ENCODE results near the gene C16orf86. TPM values are rescaled to one million over a fixed set of nuclear protein-coding genes. Genes with fewer than 3 reads are reported as not detected.

The C16orf86 gene, protein sequence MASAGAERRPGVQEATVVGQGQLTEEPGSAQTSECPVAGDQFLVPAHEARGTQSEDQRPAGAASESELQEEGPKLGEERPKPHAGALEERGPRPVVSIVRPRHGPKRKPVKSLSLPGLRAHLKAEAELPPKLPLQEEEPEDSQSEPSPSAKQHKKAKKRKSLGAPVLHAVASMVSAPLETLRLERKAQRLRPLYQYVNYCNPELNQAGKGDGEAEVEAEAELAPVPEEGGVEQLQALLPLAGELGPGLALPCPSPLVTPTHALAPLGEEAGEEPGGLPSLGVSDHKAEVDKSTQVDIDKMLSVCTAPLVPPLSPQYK
- total RNA-seq (5.6 and 9.2 TPM in 2 replicates), polyA plus RNA-seq (0.63 and 0.73 TPM in 2 replicates), polyA minus RNA-seq (ENCODE audit: low replicate concordance) (not detected in 2 replicates)
- polyA plus RNA-seq (2012), result 1.6 and 1.8 TPM in 2 replicates

DNA sequence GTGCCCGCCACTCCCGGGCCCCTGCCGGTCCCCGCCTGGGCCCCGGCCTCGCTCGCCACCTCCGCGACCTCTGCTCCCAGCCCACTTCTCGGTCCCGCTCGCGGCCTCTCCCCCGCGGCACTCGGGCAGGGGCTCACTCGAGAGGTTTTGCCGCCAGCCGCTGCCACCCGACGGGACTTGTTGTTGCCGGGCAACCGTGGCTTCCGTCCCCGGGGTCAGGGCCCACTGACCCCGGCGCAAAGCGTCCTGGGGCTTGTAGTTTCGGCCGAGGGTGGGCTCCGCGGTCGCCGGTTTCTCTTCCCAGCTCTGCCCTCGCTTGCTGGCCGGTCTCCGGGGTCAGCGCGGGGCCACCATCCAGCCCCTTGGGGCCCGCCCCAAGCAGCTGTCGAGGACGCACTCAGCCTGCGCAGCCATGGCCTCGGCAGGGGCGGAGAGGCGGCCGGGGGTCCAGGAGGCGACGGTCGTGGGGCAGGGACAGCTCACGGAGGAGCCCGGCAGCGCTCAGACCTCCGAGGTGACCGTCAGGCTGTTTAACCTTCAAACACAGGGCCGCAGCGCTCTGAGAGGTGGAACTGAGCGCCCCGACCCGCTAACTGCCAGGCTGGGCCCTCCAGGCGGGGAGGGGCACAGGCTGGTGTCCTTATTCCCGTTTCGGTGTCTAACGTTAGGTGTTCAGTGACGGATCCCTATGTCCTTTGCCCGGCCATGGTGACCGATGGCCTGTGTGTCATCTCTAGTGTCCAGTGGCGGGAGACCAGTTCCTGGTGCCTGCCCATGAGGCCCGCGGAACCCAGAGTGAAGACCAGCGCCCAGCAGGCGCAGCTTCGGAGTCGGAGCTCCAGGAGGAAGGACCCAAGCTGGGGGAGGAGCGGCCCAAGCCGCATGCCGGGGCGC is at the start of gene C16orf86, which contains the start of gene ENKD1:
Gene C16orf86, plus strand, starts transcription at position 256 of the 894 bp plus-strand sequence. Its CDS starts 157 bp downstream, at position 413.
Gene ENKD1, minus strand, starts transcription at position 192 of the 894 bp plus-strand sequence. CDS start 308 bp downstream, outside the sequence.
- peak within 1 kb of the TSS; percentile 46 to 72 (median 54) for H3K4me3 ChIP-seq (replicated peaks in 1 of 4; ENCODE audit: control extremely low read depth in 1 of 4, insufficient read depth in 1 of 4, low read depth in 3 of 4, low read length in 4 of 4)
- no peaks in the 10 kb centered on the region for H4K20me1 ChIP-seq (ENCODE audit: control insufficient read depth, extremely low read depth, insufficient read depth, low read length)
- H3K27ac ChIP-seq (ENCODE audit: insufficient read depth, low read length), result peak within 1 kb of the TSS; percentile 78
- H3K79me2 ChIP-seq (ENCODE audit: control insufficient read depth, insufficient read depth, low read length), result no peaks in the 10 kb centered on the region
- H3K36me3 ChIP-seq (ENCODE audit: control insufficient read depth, insufficient read depth, low read length), result peaks cover 2% of the 10 kb centered on the region
- H3K4me2 ChIP-seq (ENCODE audit: extremely low read depth, insufficient read depth, low read length), result peak within 1 kb of the TSS; percentile 85
- no peaks in the 10 kb centered on the region for H3K27me3 ChIP-seq (ENCODE audit: control insufficient read depth, insufficient read depth, low read length)
- H3K9me3 ChIP-seq (ENCODE audit: control insufficient read depth, insufficient read depth, low read depth, low read length), result no peaks in the 10 kb centered on the region
- peaks cover 14% of the 10 kb centered on the region for H3K4me1 ChIP-seq (ENCODE audit: control insufficient read depth, extremely low read depth, insufficient read depth, low read length)
- H2AFZ ChIP-seq (ENCODE audit: low read length), result peak within 1 kb of the TSS; percentile 90
- peak; percentile 52 to 76 for DNase-seq (ENCODE audit: low read depth in 2 of 2)
- no peak for TF ChIP-seq EZH2 (IDR thresholded peaks at IDR 0.05; ENCODE audit: low read length, missing control alignments)
- TF ChIP-seq, protein P1, sequence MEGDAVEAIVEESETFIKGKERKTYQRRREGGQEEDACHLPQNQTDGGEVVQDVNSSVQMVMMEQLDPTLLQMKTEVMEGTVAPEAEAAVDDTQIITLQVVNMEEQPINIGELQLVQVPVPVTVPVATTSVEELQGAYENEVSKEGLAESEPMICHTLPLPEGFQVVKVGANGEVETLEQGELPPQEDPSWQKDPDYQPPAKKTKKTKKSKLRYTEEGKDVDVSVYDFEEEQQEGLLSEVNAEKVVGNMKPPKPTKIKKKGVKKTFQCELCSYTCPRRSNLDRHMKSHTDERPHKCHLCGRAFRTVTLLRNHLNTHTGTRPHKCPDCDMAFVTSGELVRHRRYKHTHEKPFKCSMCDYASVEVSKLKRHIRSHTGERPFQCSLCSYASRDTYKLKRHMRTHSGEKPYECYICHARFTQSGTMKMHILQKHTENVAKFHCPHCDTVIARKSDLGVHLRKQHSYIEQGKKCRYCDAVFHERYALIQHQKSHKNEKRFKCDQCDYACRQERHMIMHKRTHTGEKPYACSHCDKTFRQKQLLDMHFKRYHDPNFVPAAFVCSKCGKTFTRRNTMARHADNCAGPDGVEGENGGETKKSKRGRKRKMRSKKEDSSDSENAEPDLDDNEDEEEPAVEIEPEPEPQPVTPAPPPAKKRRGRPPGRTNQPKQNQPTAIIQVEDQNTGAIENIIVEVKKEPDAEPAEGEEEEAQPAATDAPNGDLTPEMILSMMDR (conservative IDR thresholded peaks at IDR 0.05 in 1 of 2, IDR thresholded peaks at IDR 0.05 in 1 of 2; ENCODE audit: low read depth in 1 of 2, low read length in 2 of 2), result no peak
- peak within 1 kb of the TSS; percentile 62 for H3K9ac ChIP-seq (ENCODE audit: insufficient read depth, low read length)

DNA sequence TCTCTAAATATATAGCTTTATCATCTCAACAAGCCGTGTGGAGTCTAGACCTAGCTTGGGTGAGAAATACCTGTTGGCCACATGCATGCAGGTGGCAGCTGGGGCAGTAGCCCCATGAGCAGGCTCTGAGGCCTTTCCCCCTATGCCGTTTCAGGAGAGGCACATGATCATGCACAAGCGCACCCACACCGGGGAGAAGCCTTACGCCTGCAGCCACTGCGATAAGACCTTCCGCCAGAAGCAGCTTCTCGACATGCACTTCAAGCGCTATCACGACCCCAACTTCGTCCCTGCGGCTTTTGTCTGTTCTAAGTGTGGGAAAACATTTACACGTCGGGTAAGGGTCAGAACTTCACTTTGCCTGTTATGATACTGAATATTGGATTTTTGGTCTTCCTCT is 38.4 kb upstream of the C16orf86 start:
- Histone ChIP-seq H3K27ac (ENCODE audit: insufficient read depth, low read length) (no peak overlapping the region), H3K36me3 (ENCODE audit: control insufficient read depth, insufficient read depth, low read length) (peaks cover 9% of the 10 kb centered on the region), H3K4me1 (ENCODE audit: control insufficient read depth, extremely low read depth, insufficient read depth, low read length) (no peaks in the 10 kb centered on the region), H3K27me3 (ENCODE audit: control insufficient read depth, insufficient read depth, low read length) (no peaks in the 10 kb centered on the region), H3K4me2 (ENCODE audit: extremely low read depth, insufficient read depth, low read length) (no peak overlapping the region), H3K79me2 (ENCODE audit: control insufficient read depth, insufficient read depth, low read length) (no peaks in the 10 kb centered on the region), H3K9me3 (ENCODE audit: control insufficient read depth, insufficient read depth, low read depth, low read length) (no peaks in the 10 kb centered on the region), H3K9ac (ENCODE audit: insufficient read depth, low read length) (no peak overlapping the region), H4K20me1 (ENCODE audit: control insufficient read depth, extremely low read depth, insufficient read depth, low read length) (no peaks in the 10 kb centered on the region), H3K4me3 (replicated peaks in 1 of 4; ENCODE audit: control extremely low read depth in 1 of 4, insufficient read depth in 1 of 4, low read depth in 3 of 4, low read length in 4 of 4) (no peak overlapping the region), H2AFZ (ENCODE audit: low read length) (no peak overlapping the region)
- TF ChIP-seq, protein P1 (conservative IDR thresholded peaks at IDR 0.05 in 1 of 2, IDR thresholded peaks at IDR 0.05 in 1 of 2; ENCODE audit: low read depth in 1 of 2, low read length in 2 of 2), result no peak
- TF ChIP-seq EZH2 (IDR thresholded peaks at IDR 0.05; ENCODE audit: low read length, missing control alignments), result no peak
- no peak for DNase-seq (ENCODE audit: low read depth in 2 of 2)

All from fibroblast of lung (primary cell).